Trophoblast cell (in vitro differentiated cells and primary cell): ENCODE measurements around the gene UNC93A.
"Not testable (repeated sequence)": the region's sequence is repeated elsewhere in the genome, so short reads cannot be mapped to it uniquely, and the experiment has no call there.

ENCODE experiments used
- DNase-seq, 2 donors: peaks; one replicate each; pipeline ENCODE4 v3.0.0-alpha.2; 2016
- H2AFZ ChIP-seq: 2 replicates; pipeline ENCODE4 v1.6.1; 2013; ENCODE audit warnings: low read length, moderate library complexity, mild to moderate bottlenecking; ENCODE audit not compliant: insufficient read depth, poor library complexity
- H2AK5ac ChIP-seq: 2 replicates; pipeline ENCODE4 v1.6.1; 2013; ENCODE audit warnings: mild to moderate bottlenecking, low read length
- H2BK120ac ChIP-seq: 2 replicates; pipeline ENCODE4 v1.6.1; 2013; ENCODE audit warnings: low read length, mild to moderate bottlenecking, moderate library complexity; ENCODE audit not compliant: insufficient read depth, poor library complexity
- H2BK12ac ChIP-seq: 2 replicates; pipeline ENCODE4 v1.6.1; 2013; ENCODE audit warnings: mild to moderate bottlenecking, low read length, moderate library complexity
- H2BK5ac ChIP-seq: 2 replicates; pipeline ENCODE4 v1.6.1; 2013; ENCODE audit warnings: low read length, low read depth, moderate library complexity, mild to moderate bottlenecking; ENCODE audit not compliant: poor library complexity
- H3K14ac ChIP-seq: 2 replicates; pipeline ENCODE4 v1.6.1; 2013; ENCODE audit warnings: mild to moderate bottlenecking, low read length
- H3K18ac ChIP-seq: 2 replicates; pipeline ENCODE4 v1.6.1; 2013; ENCODE audit warnings: mild to moderate bottlenecking, low read length
- H3K23ac ChIP-seq: 2 replicates; pipeline ENCODE4 v1.6.1; 2013; ENCODE audit warnings: low read length
- H3K27ac ChIP-seq: 2 replicates; pipeline ENCODE4 v1.5.1; 2013; ENCODE audit warnings: low read depth, mild to moderate bottlenecking, inconsistent platforms, low read length, moderate library complexity
- H3K27me3 ChIP-seq: 2 replicates; pipeline ENCODE4 v1.6.1; 2013; ENCODE audit warnings: inconsistent platforms, mild to moderate bottlenecking, low read length, moderate library complexity; ENCODE audit not compliant: insufficient read depth
- H3K36me3 ChIP-seq, 2 experiments: 1 replicate in 1 of 2; 2 replicates in 1 of 2; pipeline ENCODE4 v1.6.1; 2013; ENCODE audit warnings: low read length in 2 of 2, mild to moderate bottlenecking in 2 of 2, moderate library complexity in 1 of 2; ENCODE audit not compliant: insufficient read depth in 2 of 2, control insufficient read depth in 1 of 2
- H3K4ac ChIP-seq: 2 replicates; pipeline ENCODE4 v1.6.1; 2013; ENCODE audit warnings: low read depth, mild to moderate bottlenecking, low read length, moderate library complexity
- H3K4me1 ChIP-seq, 2 experiments: 1 replicate in 1 of 2; 2 replicates in 1 of 2; pipeline ENCODE4 v1.6.1; 2013; ENCODE audit warnings: low read length in 2 of 2, mild to moderate bottlenecking in 2 of 2, moderate library complexity in 1 of 2; ENCODE audit not compliant: insufficient read depth in 2 of 2, control insufficient read depth in 1 of 2
- H3K4me2 ChIP-seq: 2 replicates; pipeline ENCODE4 v1.6.1; 2013; ENCODE audit warnings: inconsistent platforms, mild to moderate bottlenecking, low read length, moderate library complexity
- H3K4me3 ChIP-seq: 2 replicates; pipeline ENCODE4 v1.5.1; 2013; ENCODE audit warnings: mild to moderate bottlenecking, low read depth, low read length, inconsistent platforms
- H3K79me1 ChIP-seq: one replicate; pipeline ENCODE4 v1.6.1; 2013; ENCODE audit warnings: low read length
- H3K79me2 ChIP-seq: 2 replicates; pipeline ENCODE4 v1.6.1; 2013; ENCODE audit warnings: low read length, mild to moderate bottlenecking; ENCODE audit not compliant: control insufficient read depth, insufficient read depth, poor library complexity
- H3K9ac ChIP-seq: 2 replicates; pipeline ENCODE4 v1.6.1; 2013; ENCODE audit warnings: mild to moderate bottlenecking, low read length
- H3K9me3 ChIP-seq: 2 replicates; pipeline ENCODE4 v1.6.1; 2013; ENCODE audit warnings: low read depth, mild to moderate bottlenecking, control low read depth, inconsistent platforms, low read length; ENCODE audit not compliant: insufficient read depth
- H4K12ac ChIP-seq: 2 replicates; pipeline ENCODE4 v1.6.1; 2013; ENCODE audit warnings: low read depth, mild to moderate bottlenecking, low read length, moderate library complexity
- H4K8ac ChIP-seq: 2 replicates; pipeline ENCODE4 v1.6.1; 2013; ENCODE audit warnings: low read depth, mild to moderate bottlenecking, low read length, moderate library complexity
- H4K91ac ChIP-seq: one replicate; pipeline ENCODE4 v1.6.1; 2013; ENCODE audit warnings: low read depth, mild to moderate bottlenecking, low read length, moderate library complexity
- WGBS: extraction: QIAGEN DNeasy Blood & Tissue Kit; methylation state at CpG from one replicate; pipeline ENCODE4 v1.1.7; 2013; ENCODE audit warnings: missing lambda C conversion rate; ENCODE audit not compliant: insufficient read length, insufficient coverage; ENCODE audit errors: extremely low coverage; 5-methylcytosine and 5-hydroxymethylcytosine counted together

The UNC93A gene

GRCh38 chr6:167266057-167266829 is 24.9 kb upstream of the UNC93A start:
- H3K18ac ChIP-seq, H3K4me1 ChIP-seq, H3K14ac ChIP-seq, H2BK12ac ChIP-seq, H3K4me2 ChIP-seq, H4K12ac ChIP-seq, H3K4me3 ChIP-seq, H3K9me3 ChIP-seq, DNase-seq, H2AFZ ChIP-seq, H3K9ac ChIP-seq, H3K4ac ChIP-seq, H3K27ac ChIP-seq, H2BK5ac ChIP-seq, H3K79me1 ChIP-seq, H3K23ac ChIP-seq, H2BK120ac ChIP-seq, H4K8ac ChIP-seq, H3K79me2 ChIP-seq, H3K36me3 ChIP-seq, H4K91ac ChIP-seq, H3K27me3 ChIP-seq, H2AK5ac ChIP-seq: not testable (repeated sequence)
- no CpG with 5 or more reads among the region's 24 CpGs for WGBS

GRCh38 chr6:167266830-167267555 is 24.1 kb upstream of the UNC93A start:
- no peaks in the 10 kb centered on the region for H3K79me2 ChIP-seq
- no peak overlapping the region for H3K18ac ChIP-seq
- no peaks in the 10 kb centered on the region for H3K36me3 ChIP-seq
- no peak overlapping the region for H3K14ac ChIP-seq
- H3K79me1 ChIP-seq: no peaks in the 10 kb centered on the region
- H2AK5ac ChIP-seq: no peak overlapping the region
- H2AFZ ChIP-seq: no peak overlapping the region
- no peak overlapping the region for H3K4me2 ChIP-seq
- H3K9ac ChIP-seq: no peak overlapping the region
- no peak overlapping the region for H3K4me3 ChIP-seq
- H2BK12ac ChIP-seq: no peak overlapping the region
- no peak overlapping the region for H2BK120ac ChIP-seq
- no peak overlapping the region for H2BK5ac ChIP-seq
- peak in 1 of 2 donors; percentile 1 for DNase-seq
- H3K23ac ChIP-seq: no peak overlapping the region
- H3K27me3 ChIP-seq: no peaks in the 10 kb centered on the region
- H4K91ac ChIP-seq: no peak overlapping the region
- H3K27ac ChIP-seq: no peak overlapping the region
- no peak overlapping the region for H4K12ac ChIP-seq
- no CpG with 5 or more reads among the region's 21 CpGs for WGBS
- no peak overlapping the region for H4K8ac ChIP-seq
- H3K4ac ChIP-seq: no peak overlapping the region
- H3K9me3 ChIP-seq: no peaks in the 10 kb centered on the region
- H3K4me1 ChIP-seq: no peaks in the 10 kb centered on the region

- H2AFZ ChIP-seq, H4K12ac ChIP-seq, H2AK5ac ChIP-seq, H3K79me1 ChIP-seq, H3K18ac ChIP-seq, H3K14ac ChIP-seq, H3K4me2 ChIP-seq, H3K23ac ChIP-seq, H3K4me3 ChIP-seq, DNase-seq, H3K4me1 ChIP-seq, H3K79me2 ChIP-seq, H2BK5ac ChIP-seq, H3K27me3 ChIP-seq, H3K9ac ChIP-seq, H3K9me3 ChIP-seq, H2BK120ac ChIP-seq, H3K36me3 ChIP-seq, H4K8ac ChIP-seq, H3K27ac ChIP-seq, H4K91ac ChIP-seq, H2BK12ac ChIP-seq, H3K4ac ChIP-seq: not testable (repeated sequence)
- WGBS: no CpG with 5 or more reads among the region's 3 CpGs
These were observed 23.6 kb upstream of the UNC93A start for GRCh38 chr6:167267556-167267898.

- H3K36me3 ChIP-seq: no peaks in the 10 kb centered on the region
- no peaks in the 10 kb centered on the region for H3K79me1 ChIP-seq
- H3K18ac ChIP-seq: no peak overlapping the region
- H3K79me2 ChIP-seq: no peaks in the 10 kb centered on the region
- no peaks in the 10 kb centered on the region for H3K9me3 ChIP-seq
- H3K23ac ChIP-seq: no peak overlapping the region
- H3K4ac ChIP-seq: no peak overlapping the region
- H2AFZ ChIP-seq: no peak overlapping the region
- H3K27me3 ChIP-seq: no peaks in the 10 kb centered on the region
- H3K14ac ChIP-seq: no peak overlapping the region
- H2BK12ac ChIP-seq: no peak overlapping the region
- no CpG with 5 or more reads among the region's 12 CpGs for WGBS
- H2BK120ac ChIP-seq: no peak overlapping the region
- no peak overlapping the region for H4K12ac ChIP-seq
- H3K4me2 ChIP-seq: no peak overlapping the region
- H3K4me3 ChIP-seq: no peak overlapping the region
- no peaks in the 10 kb centered on the region for H3K4me1 ChIP-seq
- H3K9ac ChIP-seq: no peak overlapping the region
- no peak overlapping the region for H2BK5ac ChIP-seq
- H4K91ac ChIP-seq: no peak overlapping the region
- H2AK5ac ChIP-seq: no peak overlapping the region
- no peak overlapping the region for H4K8ac ChIP-seq
- DNase-seq: peak in 1 of 2 donors; percentile 12
- H3K27ac ChIP-seq: no peak overlapping the region
These were observed 23.2 kb upstream of the UNC93A start for GRCh38 chr6:167267921-167268401.
